Measurements from ENCODE around the gene SGSM2. TPM values are rescaled to one million over a fixed set of nuclear protein-coding genes. Genes with fewer than 3 reads are reported as not detected.

SGSM2 gene
- total RNA-seq, 1 experiment from 2014 or later: 19.4 TPM

GRCh38 chr17:2364763-2365116, 27.4 kb downstream of the SGSM2 start:
- DNase-seq (ENCODE audit: extremely low read depth, low read depth): no peak

GRCh38 chr17:2365132-2365531, 27.8 kb downstream of the SGSM2 start:
- DNase-seq (ENCODE audit: extremely low read depth, low read depth): no peak

- peak; percentile 23 for DNase-seq (ENCODE audit: extremely low read depth, low read depth)
These were observed 29.6 kb downstream of the SGSM2 start for GRCh38 chr17:2366747-2367494.

- no peak for DNase-seq (ENCODE audit: extremely low read depth, low read depth)
These were observed 31.1 kb downstream of the SGSM2 start for GRCh38 chr17:2368359-2368758.

- no peak for DNase-seq (ENCODE audit: extremely low read depth, low read depth)
These were observed 31.7 kb downstream of the SGSM2 start for GRCh38 chr17:2369039-2369438.

- no peak for DNase-seq (ENCODE audit: extremely low read depth, low read depth)
These were observed 32.4 kb downstream of the SGSM2 start for GRCh38 chr17:2369551-2370210.

GRCh38 chr17:2370211-2370589, 32.9 kb downstream of the SGSM2 start:
- DNase-seq (ENCODE audit: extremely low read depth, low read depth): no peak

- no peak for DNase-seq (ENCODE audit: extremely low read depth, low read depth)
These were observed 34.2 kb downstream of the SGSM2 start for GRCh38 chr17:2371183-2372130.

- DNase-seq (ENCODE audit: extremely low read depth, low read depth): no peak
These were observed 34.9 kb downstream of the SGSM2 start for GRCh38 chr17:2372180-2372579.

- DNase-seq (ENCODE audit: extremely low read depth, low read depth): no peak
These were observed 35.4 kb downstream of the SGSM2 start for GRCh38 chr17:2372681-2373080.

GRCh38 chr17:2373179-2373578, 35.9 kb downstream of the SGSM2 start:
- DNase-seq (ENCODE audit: extremely low read depth, low read depth): no peak

GRCh38 chr17:2374549-2375285, 37.4 kb downstream of the SGSM2 start:
- DNase-seq (ENCODE audit: extremely low read depth, low read depth): no peak

GRCh38 chr17:2375406-2375805, 38.1 kb downstream of the SGSM2 start:
- no peak for DNase-seq (ENCODE audit: extremely low read depth, low read depth)

- DNase-seq (ENCODE audit: extremely low read depth, low read depth): no peak
These were observed 38.8 kb downstream of the SGSM2 start for GRCh38 chr17:2376107-2376506.

GRCh38 chr17:2377659-2378058, 40.4 kb downstream of the SGSM2 start:
- no peak for DNase-seq (ENCODE audit: extremely low read depth, low read depth)

GRCh38 chr17:2378905-2379304, 41.6 kb downstream of the SGSM2 start:
- no peak for DNase-seq (ENCODE audit: extremely low read depth, low read depth)

GRCh38 chr17:2379489-2380225, 42.4 kb downstream of the SGSM2 start:
- DNase-seq (ENCODE audit: extremely low read depth, low read depth): no peak

- DNase-seq (ENCODE audit: extremely low read depth, low read depth): no peak
These were observed 43.1 kb downstream of the SGSM2 start for GRCh38 chr17:2380226-2380922.

GRCh38 chr17:2380950-2381649, 43.8 kb downstream of the SGSM2 start:
- no peak for DNase-seq (ENCODE audit: extremely low read depth, low read depth)

Measured in NCI-H460 (cell line).